Left forelimb (tissue), 1 donor: Measurements from ENCODE around the gene GATA6.

ENCODE experiments used
- DNase-seq: peaks from one replicate; pipeline ENCODE4 v3.0.0-alpha.2; 2018; ENCODE audit warnings: low spot score

Gene GATA6

GRCh38 chr18:22166069-22166950 is 3.1 kb upstream of the GATA6 start:
- no peak for DNase-seq

GRCh38 chr18:22167091-22167470 is 2.3 kb upstream of the GATA6 start:
- no peak for DNase-seq

GRCh38 chr18:22167471-22168241 is 1.7 kb upstream of the GATA6 start:
- DNase-seq: no peak

- no peak for DNase-seq
Observed at GRCh38 chr18:22168360-22168921, 948 bp upstream of the GATA6 start.

- DNase-seq: no peak
Observed at GRCh38 chr18:22169889-22170420, 566 bp downstream of the GATA6 start.

- DNase-seq: no peak
Observed at GRCh38 chr18:22170421-22171257, 1.2 kb downstream of the GATA6 start.

- DNase-seq: no peak
Observed at GRCh38 chr18:22171258-22172119, 2.1 kb downstream of the GATA6 start.

- no peak for DNase-seq
Observed at GRCh38 chr18:22172120-22172582, 2.8 kb downstream of the GATA6 start.

- no peak for DNase-seq
Observed at GRCh38 chr18:22172594-22173049, 3.2 kb downstream of the GATA6 start.

- DNase-seq: no peak
Observed at GRCh38 chr18:22173221-22173927, 4.0 kb downstream of the GATA6 start.

- no peak for DNase-seq
Observed at GRCh38 chr18:22173928-22174301, 4.5 kb downstream of the GATA6 start.

GRCh38 chr18:22174341-22175145 is 5.2 kb downstream of the GATA6 start:
- DNase-seq: no peak

GRCh38 chr18:22175346-22175745 is 6.0 kb downstream of the GATA6 start:
- no peak for DNase-seq

- DNase-seq: no peak
Observed at GRCh38 chr18:22176420-22177326, 7.3 kb downstream of the GATA6 start.

- no peak for DNase-seq
Observed at GRCh38 chr18:22177327-22177871, 8.0 kb downstream of the GATA6 start.

- no peak for DNase-seq
Observed at GRCh38 chr18:22179174-22179573, 9.8 kb downstream of the GATA6 start.

GRCh38 chr18:22179631-22180030 is 10.2 kb downstream of the GATA6 start:
- no peak for DNase-seq

- no peak for DNase-seq
Observed at GRCh38 chr18:22180722-22181121, 11.3 kb downstream of the GATA6 start.
